Hepatocyte (in vitro differentiated cells): ENCODE measurements around the gene TMOD1.

Experiments used
- CTCF ChIP-seq: fragments of 200-600 bp; sonication (generic); IDR thresholded peaks from 2 replicates; pipeline ENCODE4 v1.5.1; 2016; ENCODE audit warnings: antibody characterized with exemption, mild to moderate bottlenecking; ENCODE audit not compliant: poor library complexity
- EZH2 ChIP-seq: fragments of 200-600 bp; sonication (generic); IDR thresholded peaks from 2 replicates; pipeline ENCODE4 v1.6.1; 2016; ENCODE audit warnings: antibody characterized with exemption, mild to moderate bottlenecking, borderline replicate concordance
- EZH2phosphoT487 ChIP-seq: fragments of 200-600 bp; sonication (generic); IDR thresholded peaks from one replicate; pipeline ENCODE4 v1.6.1; 2018; ENCODE audit warnings: antibody characterized with exemption, mild to moderate bottlenecking, low read depth, moderate library complexity; ENCODE audit not compliant: unreplicated experiment, severe bottlenecking

GRCh38 chr9:97524424-97524823 is 23.0 kb downstream of the TMOD1 start:
- TF ChIP-seq CTCF (no peak), EZH2 (no peak), EZH2phosphoT487 (no peak)
